Measurements from ENCODE around the gene TAF5. TPM values are rescaled to one million over a fixed set of nuclear protein-coding genes. Genes with fewer than 3 reads are reported as not detected.

TAF5 gene
- total and polyA plus RNA-seq, 2 experiments from 2014 or later = 10.4 to 25.9 TPM

DNA sequence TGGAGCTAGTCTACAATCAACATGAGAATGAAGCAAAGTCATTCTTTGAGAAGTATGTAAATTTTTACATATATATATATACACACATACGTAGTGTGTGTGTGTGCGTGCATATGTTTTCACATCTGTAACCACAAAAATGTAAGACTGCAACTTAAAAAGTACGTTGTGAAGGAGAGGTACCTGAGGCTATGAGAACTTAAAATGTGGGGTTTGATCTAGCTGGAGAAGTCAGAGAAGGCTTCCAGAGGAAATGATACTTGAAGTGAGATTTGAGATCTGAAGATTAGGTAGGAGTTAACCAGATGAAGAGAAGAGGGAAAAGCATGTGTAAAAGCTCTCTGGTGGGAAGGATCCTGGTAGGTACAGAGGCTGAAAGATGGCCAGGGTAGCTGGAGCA, 5.8 kb downstream of the TAF5 start (continued):
- TF ChIP-seq ZNF462 (CRISPR knock-in tag; IDR thresholded peaks at IDR 0.05) (no peak), ZNF114 (CRISPR knock-in tag; IDR thresholded peaks at IDR 0.05) (no peak), STAT1 (IDR thresholded peaks at IDR 0.05; ENCODE audit: unreplicated experiment) (no peak)
- TF ChIP-seq, protein P1, sequence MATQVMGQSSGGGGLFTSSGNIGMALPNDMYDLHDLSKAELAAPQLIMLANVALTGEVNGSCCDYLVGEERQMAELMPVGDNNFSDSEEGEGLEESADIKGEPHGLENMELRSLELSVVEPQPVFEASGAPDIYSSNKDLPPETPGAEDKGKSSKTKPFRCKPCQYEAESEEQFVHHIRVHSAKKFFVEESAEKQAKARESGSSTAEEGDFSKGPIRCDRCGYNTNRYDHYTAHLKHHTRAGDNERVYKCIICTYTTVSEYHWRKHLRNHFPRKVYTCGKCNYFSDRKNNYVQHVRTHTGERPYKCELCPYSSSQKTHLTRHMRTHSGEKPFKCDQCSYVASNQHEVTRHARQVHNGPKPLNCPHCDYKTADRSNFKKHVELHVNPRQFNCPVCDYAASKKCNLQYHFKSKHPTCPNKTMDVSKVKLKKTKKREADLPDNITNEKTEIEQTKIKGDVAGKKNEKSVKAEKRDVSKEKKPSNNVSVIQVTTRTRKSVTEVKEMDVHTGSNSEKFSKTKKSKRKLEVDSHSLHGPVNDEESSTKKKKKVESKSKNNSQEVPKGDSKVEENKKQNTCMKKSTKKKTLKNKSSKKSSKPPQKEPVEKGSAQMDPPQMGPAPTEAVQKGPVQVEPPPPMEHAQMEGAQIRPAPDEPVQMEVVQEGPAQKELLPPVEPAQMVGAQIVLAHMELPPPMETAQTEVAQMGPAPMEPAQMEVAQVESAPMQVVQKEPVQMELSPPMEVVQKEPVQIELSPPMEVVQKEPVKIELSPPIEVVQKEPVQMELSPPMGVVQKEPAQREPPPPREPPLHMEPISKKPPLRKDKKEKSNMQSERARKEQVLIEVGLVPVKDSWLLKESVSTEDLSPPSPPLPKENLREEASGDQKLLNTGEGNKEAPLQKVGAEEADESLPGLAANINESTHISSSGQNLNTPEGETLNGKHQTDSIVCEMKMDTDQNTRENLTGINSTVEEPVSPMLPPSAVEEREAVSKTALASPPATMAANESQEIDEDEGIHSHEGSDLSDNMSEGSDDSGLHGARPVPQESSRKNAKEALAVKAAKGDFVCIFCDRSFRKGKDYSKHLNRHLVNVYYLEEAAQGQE (IDR thresholded peaks at IDR 0.05; ENCODE audit: unreplicated experiment) = no peak

DNA sequence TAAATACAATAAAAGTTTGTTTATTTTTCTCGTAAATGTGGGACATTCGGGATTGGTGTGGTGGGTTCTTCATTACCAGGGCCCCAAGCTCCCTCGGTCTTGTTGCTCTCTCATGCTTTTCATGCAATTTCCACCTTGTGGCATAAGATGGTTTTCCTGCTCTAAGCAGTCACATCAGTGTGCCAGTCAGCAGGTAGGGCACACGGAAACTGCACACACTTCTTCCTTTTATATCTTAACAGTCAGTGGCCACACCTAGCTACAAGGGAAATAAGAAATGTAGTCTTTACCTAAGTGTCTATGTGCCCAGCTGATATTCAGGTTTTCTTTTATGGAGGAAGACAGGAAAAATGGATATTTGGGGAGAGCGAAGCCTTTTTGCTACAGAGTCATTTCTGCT, 6.5 kb downstream of the TAF5 start:
- Mint-ChIP-seq H3K4me3 (no peak overlapping the region), H3K27me3 (ENCODE audit: insufficient read depth, low read depth, poor library complexity) (no peaks in the 10 kb centered on the region), H3K36me3 (ENCODE audit: low read depth) (peaks cover 17% of the 10 kb centered on the region), H3K4me1 (no peaks in the 10 kb centered on the region), H3K9me3 (no peaks in the 10 kb centered on the region), H3K27ac (no peak overlapping the region)
- Histone ChIP-seq H3K27ac (ENCODE audit: low read depth) (no peak overlapping the region), H3K27me3 (ENCODE audit: insufficient read depth) (no peaks in the 10 kb centered on the region), H3K9me2 (ENCODE audit: insufficient read depth) (no peaks in the 10 kb centered on the region), H3K36me3 (ENCODE audit: insufficient read depth) (peaks cover 11% of the 10 kb centered on the region; the same call in 1 of the 2 replicates), H3K4me1 (ENCODE audit: insufficient read depth) (no peaks in the 10 kb centered on the region; the same call in 1 of the 2 replicates), H2AFZ (no peak overlapping the region), H3K79me2 (replicated peaks; ENCODE audit: insufficient read depth) (peaks cover 25% of the 10 kb centered on the region), H3K4me2 (no peak overlapping the region), H4K20me1 (replicated peaks; ENCODE audit: insufficient read depth) (peaks cover 11% of the 10 kb centered on the region), H3K4me3 (no peak overlapping the region), H3F3A (replicated peaks; ENCODE audit: low read depth) (no peaks in the 10 kb centered on the region)
- no peak for ATAC-seq
- DNase-seq (ENCODE audit: low spot score) = no peak
- TF ChIP-seq, protein P1 (IDR thresholded peaks at IDR 0.05; ENCODE audit: unreplicated experiment) = no peak
- TF ChIP-seq CREB1 (CRISPR knock-in tag; IDR thresholded peaks at IDR 0.05; ENCODE audit: low read depth) (no peak), ZNF331 (CRISPR knock-in tag; IDR thresholded peaks at IDR 0.05; ENCODE audit: low read depth) (no peak)
